HepG2 (cell line): ENCODE data around the gene CCDC8. TPM values are rescaled to one million over a fixed set of nuclear protein-coding genes. Genes with fewer than 3 reads are reported as not detected.

Experiments
- FIP1L1 ChIP-seq: fragments of 200-400 bp; formaldehyde crosslinking; IDR thresholded peaks from 2 replicates; pipeline ENCODE4 v1.6.1; 2018; ENCODE audit warnings: low read depth, mild to moderate bottlenecking, low read length, moderate library complexity, borderline replicate concordance; ENCODE audit not compliant: insufficient read depth
- HNRNPL ChIP-seq: fragments of 200-400 bp; formaldehyde crosslinking; IDR thresholded peaks from 2 replicates; pipeline ENCODE4 v1.6.1; 2017; ENCODE audit warnings: mild to moderate bottlenecking, low read depth, low read length
- PAWR ChIP-seq: sonication (generic); formaldehyde crosslinking; IDR thresholded peaks from 2 replicates; pipeline ENCODE4 v1.4.0; 2020; ENCODE audit warnings: missing genetic modification reagents, mild to moderate bottlenecking, borderline replicate concordance
- SALL1 ChIP-seq: sonication (generic); formaldehyde crosslinking; IDR thresholded peaks from 2 replicates; pipeline ENCODE4 v1.8.0; 2022; ENCODE audit warnings: mild to moderate bottlenecking, missing genetic modification reagents
- SNAPC4 ChIP-seq: sonication (generic); formaldehyde crosslinking; IDR thresholded peaks from 2 replicates; pipeline ENCODE4 v1.4.0; 2020; ENCODE audit warnings: mild to moderate bottlenecking, missing genetic modification reagents
- THAP9 ChIP-seq: sonication (generic); formaldehyde crosslinking; IDR thresholded peaks from 2 replicates; pipeline ENCODE4; 2020; ENCODE audit warnings: missing genetic modification reagents, mild to moderate bottlenecking, borderline replicate concordance
- ZNF138 ChIP-seq: sonication (generic); formaldehyde crosslinking; IDR thresholded peaks from 2 replicates; pipeline ENCODE4 v1.5.0; 2020; ENCODE audit warnings: mild to moderate bottlenecking, low read depth, missing genetic modification reagents
- ZNF180 ChIP-seq: sonication (generic); formaldehyde crosslinking; IDR thresholded peaks from 2 replicates; pipeline ENCODE4 v1.4.0; 2020; ENCODE audit warnings: low read depth, missing genetic modification reagents, borderline replicate concordance
- ZNF235 ChIP-seq: sonication (generic); formaldehyde crosslinking; IDR thresholded peaks from 2 replicates; pipeline ENCODE4 v1.8.1; 2023; ENCODE audit warnings: mild to moderate bottlenecking, missing genetic modification reagents, borderline replicate concordance
- ZNF430 ChIP-seq: sonication (generic); formaldehyde crosslinking; IDR thresholded peaks from 2 replicates; pipeline ENCODE4 v1.9.0; 2021; ENCODE audit warnings: mild to moderate bottlenecking, missing genetic modification reagents
- ZNF75D ChIP-seq: sonication (generic); formaldehyde crosslinking; IDR thresholded peaks from 2 replicates; pipeline ENCODE4 v1.8.1; 2023; ENCODE audit warnings: missing genetic modification reagents, mild to moderate bottlenecking, borderline replicate concordance
- ZNF770 ChIP-seq: sonication (generic); formaldehyde crosslinking; IDR thresholded peaks from 2 replicates; pipeline ENCODE4 v1.5.0; 2020; ENCODE audit warnings: mild to moderate bottlenecking, missing genetic modification reagents
- ZNF878 ChIP-seq: sonication (generic); formaldehyde crosslinking; IDR thresholded peaks from 2 replicates; pipeline ENCODE4 v1.8.1; 2023; ENCODE audit warnings: mild to moderate bottlenecking, missing genetic modification reagents, moderate library complexity
- polyA plus RNA-seq, 8 experiments: library from polyadenylated mRNA; depleted of rRNA in 3 of 8; stranded (reverse) in 7 of 8; unstranded in 1 of 8; fragments of >200 nt; fragmentation: Illumina TruSeq in 4 of 8; extraction: Trizol in 4 of 8; gene quantifications; 2 replicates each; pipeline versions ENCODE4 v1.2.1 to v1.2.3, GENCODE V29; 2011 to 2016; ENCODE audit warnings: low read depth in 4 of 8, missing spikeins in 1 of 8, mixed read lengths in 1 of 8; ENCODE audit not compliant: insufficient read depth in 1 of 8
- total RNA-seq, 5 experiments: library from RNA; depleted of rRNA; stranded (reverse); fragments of >200 nt; fragmentation: Illumina TruSeq; extraction: Trizol; gene quantifications; 2 replicates each; pipeline ENCODE4 v1.2.3, GENCODE V29; 2016; ENCODE audit warnings: low read depth in 1 of 5

CCDC8 gene
- total and polyA plus RNA-seq, 2 of the 13 experiments (the other 11 are each of a cell fraction or from before 2014, with no cell fraction given): 0.04 TPM; not detected in 1

- TF ChIP-seq THAP9: 0 out of 2 replicates have a peak, but pooled peaks have one; percentile 14
- TF ChIP-seq SALL1: 0 out of 2 replicates have a peak, but pooled peaks have one; percentile 9
- no peak for TF ChIP-seq ZNF430 (CRISPR knock-in tag)
- TF ChIP-seq FIP1L1: no peak
- no peak for TF ChIP-seq ZNF180 (CRISPR knock-in tag)
- no peak for TF ChIP-seq ZNF235 (CRISPR knock-in tag)
- peak; percentile 52; the same call in 1 of the 2 replicates for TF ChIP-seq HNRNPL
- no peak for TF ChIP-seq ZNF138 (CRISPR knock-in tag)
- peak; percentile 95 for TF ChIP-seq ZNF770 (CRISPR knock-in tag)
- TF ChIP-seq PAWR (CRISPR knock-in tag): 0 out of 2 replicates have a peak, but pooled peaks have one; percentile 25
- TF ChIP-seq SNAPC4: no peak
- no peak for TF ChIP-seq ZNF75D (CRISPR knock-in tag)
- TF ChIP-seq ZNF878 (CRISPR knock-in tag): no peak
- TF ChIP-seq, all 625 proteins: peak for 76
Measured at GRCh38 chr19:46404753-46405468, 8.5 kb downstream of the CCDC8 start (continued).
